Liver (tissue), 9 donors: ENCODE data around the gene TPX2. TPM values are rescaled to one million over a fixed set of nuclear protein-coding genes. Genes with fewer than 3 reads are reported as not detected.

ENCODE experiments used
- DNase-seq: peaks from one replicate; pipeline ENCODE4 v3.0.0-alpha.2; 2017; ENCODE audit warnings: low spot score
- H3K27ac ChIP-seq, 2 donors: one replicate each; pipeline ENCODE4 v1.7.0; 2013; ENCODE audit warnings: inconsistent platforms in 2 of 2, low read length in 2 of 2, control low read depth in 1 of 2, low read depth in 1 of 2, mild to moderate bottlenecking in 1 of 2
- H3K27me3 ChIP-seq, 4 donors: one replicate each; pipeline versions ENCODE4 v1.6.1 to v1.7.0; 2013; ENCODE audit warnings: low read length in 3 of 4, inconsistent platforms in 1 of 4, mild to moderate bottlenecking in 1 of 4, moderate library complexity in 1 of 4; ENCODE audit not compliant: control insufficient read depth in 4 of 4, insufficient read depth in 4 of 4
- H3K36me3 ChIP-seq, 4 donors: one replicate each; pipeline versions ENCODE4 v1.6.1 to v1.7.0; 2013; ENCODE audit warnings: low read length in 3 of 4, mild to moderate bottlenecking in 3 of 4, low read depth in 1 of 4, moderate library complexity in 1 of 4; ENCODE audit not compliant: control insufficient read depth in 4 of 4, insufficient read depth in 3 of 4
- H3K4me1 ChIP-seq, 4 donors: one replicate each; pipeline versions ENCODE4 v1.6.1 to v1.7.0; 2013; ENCODE audit warnings: low read length in 3 of 4, mild to moderate bottlenecking in 3 of 4, moderate library complexity in 1 of 4; ENCODE audit not compliant: control insufficient read depth in 4 of 4, insufficient read depth in 4 of 4
- H3K4me3 ChIP-seq, 3 donors: one replicate each; pipeline versions ENCODE4 v1.6.1 to v1.7.0; 2013; ENCODE audit warnings: low read length in 3 of 3, control low read depth in 1 of 3, low read depth in 1 of 3, mild to moderate bottlenecking in 1 of 3
- H3K9ac ChIP-seq, 2 donors: one replicate each; pipeline ENCODE4 v1.7.0; 2013; ENCODE audit warnings: low read length in 2 of 2, mild to moderate bottlenecking in 2 of 2, moderate library complexity in 2 of 2, control low read depth in 1 of 2, low read depth in 1 of 2
- H3K9me3 ChIP-seq, 4 donors: one replicate each; pipeline versions ENCODE4 v1.6.1 to v1.7.0; 2013; ENCODE audit warnings: low read length in 3 of 4; ENCODE audit not compliant: control insufficient read depth in 4 of 4
- FOXA2 ChIP-seq: IDR thresholded peaks from 2 replicates; pipeline ENCODE4 v1.6.1; 2016; ENCODE audit warnings: antibody characterized with exemption
- MAX ChIP-seq: IDR thresholded peaks from 2 replicates; pipeline ENCODE4 v1.6.1; 2016; ENCODE audit warnings: antibody characterized with exemption
- NR2F2 ChIP-seq: IDR thresholded peaks from 2 replicates; pipeline ENCODE4 v1.6.1; 2016; ENCODE audit warnings: antibody characterized with exemption
- RAD21 ChIP-seq, 2 donors: IDR thresholded peaks; 2 replicates each; pipeline ENCODE4 v1.6.1; 2016; ENCODE audit warnings: antibody characterized with exemption in 2 of 2, mild to moderate bottlenecking in 2 of 2
- RXRA ChIP-seq, 2 donors: IDR thresholded peaks; 2 replicates each; pipeline ENCODE4 v1.6.1; 2017 to 2018; ENCODE audit warnings: antibody characterized with exemption in 2 of 2, mild to moderate bottlenecking in 1 of 2
- TAF1 ChIP-seq: conservative IDR thresholded peaks from 2 replicates; pipeline ENCODE4 v1.6.1; 2016; ENCODE audit warnings: antibody characterized with exemption, mild to moderate bottlenecking
- YY1 ChIP-seq: IDR thresholded peaks from 2 replicates; pipeline ENCODE4 v1.6.1; 2016; ENCODE audit warnings: antibody characterized with exemption, mild to moderate bottlenecking
- WGBS: extraction: QIAGEN DNeasy Blood & Tissue Kit; methylation state at CpG from one replicate; pipeline ENCODE4 v1.1.7; 2013; 5-methylcytosine and 5-hydroxymethylcytosine counted together
- polyA plus RNA-seq, 2 donors: library from polyadenylated mRNA; stranded (reverse) in 1 of 2; unstranded in 1 of 2; fragments of 200-250 nt in 1 of 2; fragments of >200 nt in 1 of 2; fragmentation: Nextera tagmentation in 1 of 2; extraction: Ambion mirVana in 1 of 2; gene quantifications; one replicate each; pipeline versions ENCODE4 v1.2.1 to v1.2.3, GENCODE V29; 2013 to 2015
- total RNA-seq, 2 donors: library from RNA; depleted of rRNA; stranded (reverse); fragments of >200 nt; gene quantifications; one replicate each; pipeline ENCODE4 v1.2.3, GENCODE V29; 2014
- TF ChIP-seq, protein P1 (sequence below): IDR thresholded peaks from 2 replicates; pipeline ENCODE4 v1.6.1; 2016; ENCODE audit warnings: antibody characterized with exemption
- TF ChIP-seq, protein P2 (sequence below): IDR thresholded peaks from 2 replicates; pipeline ENCODE4 v1.6.1; 2016; ENCODE audit warnings: antibody characterized with exemption
- TF ChIP-seq, protein P3 (sequence below): IDR thresholded peaks from 2 replicates; pipeline ENCODE4 v1.6.1; 2016; ENCODE audit warnings: antibody characterized with exemption, mild to moderate bottlenecking
- donor health status: healthy.
- donor health status: healthy.
- donor health status: healthy.
- donor health status: healthy.
- donor health status: healthy.

TPX2 gene
- total and polyA plus RNA-seq, 4 donors, result 1.1 to 40.8 (median 2.4) TPM

DNA sequence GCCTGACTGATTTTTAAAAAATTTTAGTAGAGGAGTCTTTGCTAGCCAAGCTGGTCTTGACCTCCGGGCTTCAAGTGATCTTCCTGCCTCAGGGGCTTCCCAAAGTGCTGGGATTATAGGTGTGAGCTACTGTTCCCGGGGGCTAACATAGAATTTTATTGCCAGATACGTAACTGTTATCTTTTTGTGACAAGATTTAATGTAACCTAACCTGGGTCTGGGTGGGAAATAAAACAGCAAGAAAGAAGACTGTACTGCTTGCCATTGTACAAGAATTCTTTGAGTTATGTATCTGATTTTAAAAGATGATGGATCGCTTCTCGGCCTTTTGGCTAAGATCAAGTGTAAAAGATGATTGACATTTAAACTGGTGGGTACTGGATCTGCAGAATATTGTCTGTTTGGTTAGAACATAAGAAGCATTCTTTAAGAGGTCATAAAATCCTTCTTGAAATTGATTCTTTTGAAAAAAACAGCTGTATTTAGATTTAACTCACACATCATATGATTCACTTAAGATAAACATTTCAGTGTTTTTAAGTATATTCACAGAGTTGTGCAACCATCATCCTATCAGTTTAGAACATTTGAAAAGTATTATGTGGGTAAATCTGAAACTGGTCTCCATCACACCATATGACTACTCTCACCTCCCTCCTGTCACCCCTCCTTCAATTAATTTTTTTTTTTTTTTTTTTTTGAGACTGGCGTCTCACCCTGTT, 21.6 kb downstream of the TPX2 start:
- no peak for DNase-seq
- TF ChIP-seq, protein P1, sequence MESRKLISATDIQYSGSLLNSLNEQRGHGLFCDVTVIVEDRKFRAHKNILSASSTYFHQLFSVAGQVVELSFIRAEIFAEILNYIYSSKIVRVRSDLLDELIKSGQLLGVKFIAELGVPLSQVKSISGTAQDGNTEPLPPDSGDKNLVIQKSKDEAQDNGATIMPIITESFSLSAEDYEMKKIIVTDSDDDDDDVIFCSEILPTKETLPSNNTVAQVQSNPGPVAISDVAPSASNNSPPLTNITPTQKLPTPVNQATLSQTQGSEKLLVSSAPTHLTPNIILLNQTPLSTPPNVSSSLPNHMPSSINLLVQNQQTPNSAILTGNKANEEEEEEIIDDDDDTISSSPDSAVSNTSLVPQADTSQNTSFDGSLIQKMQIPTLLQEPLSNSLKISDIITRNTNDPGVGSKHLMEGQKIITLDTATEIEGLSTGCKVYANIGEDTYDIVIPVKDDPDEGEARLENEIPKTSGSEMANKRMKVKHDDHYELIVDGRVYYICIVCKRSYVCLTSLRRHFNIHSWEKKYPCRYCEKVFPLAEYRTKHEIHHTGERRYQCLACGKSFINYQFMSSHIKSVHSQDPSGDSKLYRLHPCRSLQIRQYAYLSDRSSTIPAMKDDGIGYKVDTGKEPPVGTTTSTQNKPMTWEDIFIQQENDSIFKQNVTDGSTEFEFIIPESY, result no peak
- TF ChIP-seq NR2F2 (no peak), MAX (no peak), RAD21 (IDR thresholded peaks at IDR 0.05) (no peak)
- Histone ChIP-seq H3K27me3 (no peaks in the 10 kb centered on the region), H3K36me3 (no peaks in the 10 kb centered on the region), H3K4me1 (peaks cover 0 to 4% (median 2%) of the 10 kb centered on the region in 4 donors), H3K27ac (no peak overlapping the region), H3K4me3 (no peak overlapping the region), H3K9me3 (no peaks in the 10 kb centered on the region), H3K9ac (no peak overlapping the region)
- 97% methylated on average over 6 of the region's 6 CpGs for WGBS

DNA sequence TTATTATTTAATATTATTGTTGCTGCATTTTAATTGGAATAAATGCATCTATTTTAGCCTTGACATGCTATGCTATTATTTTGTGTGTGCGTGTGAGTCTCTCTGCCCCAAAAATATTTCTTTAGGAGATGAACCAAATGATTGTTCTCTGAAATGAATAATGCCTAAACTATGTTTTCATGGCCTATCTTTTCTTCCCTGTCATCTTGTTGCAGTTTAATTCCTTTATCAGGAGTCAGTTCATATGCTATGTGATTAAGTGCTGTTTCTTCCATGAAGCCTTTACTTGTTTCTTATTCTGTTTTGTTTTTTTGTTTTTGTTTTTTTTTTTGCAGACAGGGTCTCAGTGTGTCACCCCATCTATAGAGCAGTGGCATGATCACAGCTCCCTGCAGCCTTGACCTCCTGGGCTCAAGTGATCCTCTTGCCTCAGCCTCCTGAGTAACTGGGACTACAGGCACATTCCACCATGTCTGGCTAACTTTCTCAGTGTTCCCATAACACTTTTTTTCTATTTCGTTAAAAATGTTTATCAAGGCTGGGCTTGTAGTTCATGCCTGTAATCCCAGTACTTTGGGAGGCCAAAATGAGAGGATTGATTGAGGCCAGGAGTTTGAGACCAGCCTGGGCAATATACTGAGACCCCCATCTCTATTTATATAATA, 25.7 kb downstream of the TPX2 start:
- Histone ChIP-seq H3K36me3 (no peaks in the 10 kb centered on the region), H3K9me3 (no peaks in the 10 kb centered on the region), H3K4me3 (no peak overlapping the region), H3K4me1 (no peaks in the 10 kb centered on the region), H3K27ac (no peak overlapping the region), H3K27me3 (no peaks in the 10 kb centered on the region), H3K9ac (no peak overlapping the region)
- WGBS, result 96% methylated on average over 2 of the region's 2 CpGs
- DNase-seq, result no peak
- TF ChIP-seq TAF1, result no peak
- TF ChIP-seq YY1, result no peak

- H3K4me3 ChIP-seq, result no peak overlapping the region
- DNase-seq, result no peak
- H3K36me3 ChIP-seq, result no peaks in the 10 kb centered on the region
- no peak overlapping the region for H3K9ac ChIP-seq
- no peaks in the 10 kb centered on the region for H3K4me1 ChIP-seq
- no peaks in the 10 kb centered on the region for H3K9me3 ChIP-seq
- no peak overlapping the region for H3K27ac ChIP-seq
- TF ChIP-seq FOXA2, result no peak
- no peak for TF ChIP-seq TAF1
- TF ChIP-seq, protein P2, sequence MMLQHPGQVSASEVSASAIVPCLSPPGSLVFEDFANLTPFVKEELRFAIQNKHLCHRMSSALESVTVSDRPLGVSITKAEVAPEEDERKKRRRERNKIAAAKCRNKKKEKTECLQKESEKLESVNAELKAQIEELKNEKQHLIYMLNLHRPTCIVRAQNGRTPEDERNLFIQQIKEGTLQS, result no peak
- TF ChIP-seq RXRA (IDR thresholded peaks at IDR 0.05), result no peak
- TF ChIP-seq, protein P1, result no peak
- no peak for TF ChIP-seq NR2F2
- TF ChIP-seq, protein P3, sequence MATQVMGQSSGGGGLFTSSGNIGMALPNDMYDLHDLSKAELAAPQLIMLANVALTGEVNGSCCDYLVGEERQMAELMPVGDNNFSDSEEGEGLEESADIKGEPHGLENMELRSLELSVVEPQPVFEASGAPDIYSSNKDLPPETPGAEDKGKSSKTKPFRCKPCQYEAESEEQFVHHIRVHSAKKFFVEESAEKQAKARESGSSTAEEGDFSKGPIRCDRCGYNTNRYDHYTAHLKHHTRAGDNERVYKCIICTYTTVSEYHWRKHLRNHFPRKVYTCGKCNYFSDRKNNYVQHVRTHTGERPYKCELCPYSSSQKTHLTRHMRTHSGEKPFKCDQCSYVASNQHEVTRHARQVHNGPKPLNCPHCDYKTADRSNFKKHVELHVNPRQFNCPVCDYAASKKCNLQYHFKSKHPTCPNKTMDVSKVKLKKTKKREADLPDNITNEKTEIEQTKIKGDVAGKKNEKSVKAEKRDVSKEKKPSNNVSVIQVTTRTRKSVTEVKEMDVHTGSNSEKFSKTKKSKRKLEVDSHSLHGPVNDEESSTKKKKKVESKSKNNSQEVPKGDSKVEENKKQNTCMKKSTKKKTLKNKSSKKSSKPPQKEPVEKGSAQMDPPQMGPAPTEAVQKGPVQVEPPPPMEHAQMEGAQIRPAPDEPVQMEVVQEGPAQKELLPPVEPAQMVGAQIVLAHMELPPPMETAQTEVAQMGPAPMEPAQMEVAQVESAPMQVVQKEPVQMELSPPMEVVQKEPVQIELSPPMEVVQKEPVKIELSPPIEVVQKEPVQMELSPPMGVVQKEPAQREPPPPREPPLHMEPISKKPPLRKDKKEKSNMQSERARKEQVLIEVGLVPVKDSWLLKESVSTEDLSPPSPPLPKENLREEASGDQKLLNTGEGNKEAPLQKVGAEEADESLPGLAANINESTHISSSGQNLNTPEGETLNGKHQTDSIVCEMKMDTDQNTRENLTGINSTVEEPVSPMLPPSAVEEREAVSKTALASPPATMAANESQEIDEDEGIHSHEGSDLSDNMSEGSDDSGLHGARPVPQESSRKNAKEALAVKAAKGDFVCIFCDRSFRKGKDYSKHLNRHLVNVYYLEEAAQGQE, result no peak
- TF ChIP-seq RAD21 (IDR thresholded peaks at IDR 0.05), result no peak
- H3K27me3 ChIP-seq, result no peaks in the 10 kb centered on the region
- WGBS, result 96% methylated on average over 3 of the region's 3 CpGs
Observed at GRCh38 chr20:31767805-31768204, 28.7 kb downstream of the TPX2 start.
